SK-N-MC (cell line): ENCODE results near the gene THAP11.

Experiments
- DNase-seq: peaks from one replicate; pipeline ENCODE4 v3.0.0-alpha.2; 2011; ENCODE audit warnings: low read depth, low spot score
- H3K27ac ChIP-seq: fragments of 200-600 bp; sonication (generic); 2 replicates; pipeline ENCODE4 v1.5.1; 2016; ENCODE audit warnings: mixed run types
- H3K36me3 ChIP-seq: fragments of 200-600 bp; sonication (generic); 2 replicates; pipeline ENCODE4 v1.6.1; 2017; ENCODE audit warnings: antibody characterized with exemption, low read length, mixed read lengths; ENCODE audit not compliant: insufficient read depth
- H3K4me3 ChIP-seq: fragments of 200-600 bp; sonication (generic); 2 replicates; pipeline ENCODE4 v1.5.1; 2016
- H3K9ac ChIP-seq: fragments of 200-600 bp; sonication (generic); 2 replicates; pipeline ENCODE4 v1.8.0; 2017; ENCODE audit warnings: mixed run types, mixed read lengths; ENCODE audit not compliant: insufficient read length
- H3K9me3 ChIP-seq: fragments of 200-600 bp; sonication (generic); 2 replicates; pipeline ENCODE4 v1.6.1; 2017; ENCODE audit warnings: low read depth, mild to moderate bottlenecking, antibody characterized with exemption, low read length, moderate library complexity, mixed read lengths
- EZH2 ChIP-seq: fragments of 200-600 bp; sonication (generic); IDR thresholded peaks from one replicate; pipeline ENCODE4 v1.6.1; 2017; ENCODE audit warnings: antibody characterized with exemption
- FOXP2 ChIP-seq: optimal IDR thresholded peaks from 2 replicates; pipeline ENCODE3; 2011; ENCODE audit warnings: mild to moderate bottlenecking, moderate library complexity; ENCODE audit not compliant: insufficient read depth; ENCODE audit errors: extremely low read length, control extremely low read depth
- POLR2AphosphoS5 ChIP-seq: IDR thresholded peaks from 2 replicates; pipeline ENCODE4 v1.6.1; 2012; ENCODE audit warnings: mild to moderate bottlenecking, low read depth, low read length, borderline replicate concordance

The THAP11 gene

DNA sequence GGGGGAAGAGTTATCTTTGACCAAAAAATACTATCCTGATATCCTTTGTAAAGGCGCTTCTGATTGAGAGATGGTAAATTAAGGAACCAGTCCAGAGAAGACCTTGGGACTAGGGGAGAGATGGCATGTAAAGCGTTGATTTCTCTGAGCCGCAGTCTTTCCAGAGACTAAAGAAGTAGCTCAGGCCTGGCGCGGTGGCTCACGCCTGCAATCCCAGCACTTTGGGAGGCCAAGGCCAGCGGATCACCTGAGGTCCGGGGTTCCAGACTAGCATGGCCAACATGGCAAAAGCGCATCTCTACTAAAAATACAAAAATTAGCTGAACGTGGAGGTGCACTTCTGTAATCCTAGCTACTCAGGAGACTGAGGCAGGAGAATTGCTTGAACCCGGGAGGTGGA is 6.0 kb downstream of the THAP11 start:
- TF ChIP-seq POLR2AphosphoS5: no peak
- TF ChIP-seq EZH2: no peak
- no peak for TF ChIP-seq FOXP2
- no peaks in the 10 kb centered on the region for H3K9me3 ChIP-seq
- no peak for DNase-seq
- peak overlapping the region; percentile 86 for H3K9ac ChIP-seq
- H3K36me3 ChIP-seq: peaks cover 6% of the 10 kb centered on the region; the same call in 1 of the 2 replicates
- H3K27ac ChIP-seq: no peak overlapping the region
- peak overlapping the region; percentile 83 for H3K4me3 ChIP-seq

DNA sequence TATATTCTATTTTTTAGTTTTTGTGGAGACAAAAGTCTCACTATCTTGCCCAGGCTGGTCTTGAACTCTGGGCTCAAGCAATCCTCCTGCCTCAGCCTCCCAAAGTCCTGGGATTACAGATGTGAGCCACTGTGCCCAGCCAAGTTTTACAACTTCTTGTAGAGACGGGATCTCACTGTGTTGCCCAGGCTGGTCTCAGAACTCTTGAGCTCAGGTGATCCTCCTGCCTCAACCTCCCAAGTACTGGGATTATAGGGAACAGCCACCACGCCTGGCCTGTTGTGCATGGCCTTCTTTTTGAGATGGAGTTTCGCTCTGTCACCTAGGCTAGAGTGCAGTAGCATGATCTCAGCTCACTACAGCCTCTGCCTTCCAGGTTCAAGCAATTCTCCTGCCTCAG is 11.6 kb downstream of the THAP11 start:
- TF ChIP-seq EZH2: no peak
- TF ChIP-seq FOXP2: no peak
- TF ChIP-seq POLR2AphosphoS5: no peak
- no peak overlapping the region for H3K27ac ChIP-seq
- H3K36me3 ChIP-seq: peaks cover 6% of the 10 kb centered on the region; the same call in 1 of the 2 replicates
- no peak for DNase-seq
- no peak overlapping the region for H3K4me3 ChIP-seq
- no peak overlapping the region for H3K9ac ChIP-seq
- H3K9me3 ChIP-seq: no peaks in the 10 kb centered on the region

DNA sequence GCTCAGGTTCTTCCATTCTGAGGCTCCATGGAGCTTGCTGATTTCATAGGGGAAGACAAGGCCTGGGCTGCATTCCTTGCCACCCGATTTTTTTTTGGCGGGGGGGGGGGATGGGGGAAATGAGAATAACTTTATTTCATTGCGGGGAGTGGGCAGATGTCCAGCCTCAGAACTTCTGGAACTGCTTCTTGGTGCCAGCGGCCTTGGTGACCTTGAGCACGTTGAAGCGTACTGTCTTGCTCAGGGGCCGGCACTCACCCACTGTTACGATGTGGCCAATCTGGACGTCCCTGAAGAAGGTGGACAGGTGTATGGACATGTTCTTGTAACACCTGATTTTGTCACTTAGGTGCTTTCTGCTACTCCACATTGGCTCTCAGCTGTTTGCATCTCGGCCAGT is 13.7 kb downstream of the THAP11 start:
- no peak overlapping the region for H3K27ac ChIP-seq
- no peak overlapping the region for H3K9ac ChIP-seq
- TF ChIP-seq POLR2AphosphoS5 (no peak), EZH2 (no peak), FOXP2 (no peak)
- H3K4me3 ChIP-seq: no peak overlapping the region
- no peaks in the 10 kb centered on the region for H3K9me3 ChIP-seq
- no peak for DNase-seq
- H3K36me3 ChIP-seq: no peaks in the 10 kb centered on the region; the same call in 1 of the 2 replicates

DNA sequence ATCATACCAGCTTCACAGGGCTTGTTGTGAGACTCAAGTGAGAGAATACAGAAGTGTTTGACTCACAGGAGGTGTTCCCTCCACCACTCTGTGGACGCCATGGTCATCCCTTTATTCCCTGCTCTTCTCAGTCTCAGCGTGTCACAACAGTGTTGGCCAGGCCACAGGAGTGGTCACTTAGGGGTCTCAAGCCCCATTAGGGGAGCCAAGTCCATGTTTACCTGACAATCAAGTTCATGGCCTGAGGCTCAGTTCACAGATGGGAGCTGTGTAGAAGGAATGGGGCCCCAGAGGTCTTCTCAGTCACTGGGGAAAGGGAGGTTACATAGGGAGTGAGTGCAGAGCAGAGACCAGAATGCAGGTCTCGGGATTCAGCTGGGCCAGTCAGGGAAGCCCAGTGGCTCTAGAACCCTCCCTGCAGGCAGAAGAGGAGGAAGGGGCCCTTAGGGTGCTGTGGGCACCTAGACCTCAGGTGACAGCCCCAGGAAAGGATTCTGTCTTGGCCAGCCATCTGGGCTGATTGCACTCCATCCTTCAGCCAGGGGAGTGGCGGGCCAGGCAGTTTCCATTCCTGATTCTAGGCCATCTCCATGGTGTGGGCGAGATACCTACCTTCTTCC is 14.9 kb downstream of the THAP11 start:
- Histone ChIP-seq H3K9ac (no peak overlapping the region), H3K36me3 (no peaks in the 10 kb centered on the region; the same call in 1 of the 2 replicates), H3K27ac (no peak overlapping the region), H3K4me3 (no peak overlapping the region), H3K9me3 (no peaks in the 10 kb centered on the region)
- TF ChIP-seq FOXP2: no peak
- TF ChIP-seq POLR2AphosphoS5: no peak
- TF ChIP-seq EZH2: no peak
- no peak for DNase-seq

DNA sequence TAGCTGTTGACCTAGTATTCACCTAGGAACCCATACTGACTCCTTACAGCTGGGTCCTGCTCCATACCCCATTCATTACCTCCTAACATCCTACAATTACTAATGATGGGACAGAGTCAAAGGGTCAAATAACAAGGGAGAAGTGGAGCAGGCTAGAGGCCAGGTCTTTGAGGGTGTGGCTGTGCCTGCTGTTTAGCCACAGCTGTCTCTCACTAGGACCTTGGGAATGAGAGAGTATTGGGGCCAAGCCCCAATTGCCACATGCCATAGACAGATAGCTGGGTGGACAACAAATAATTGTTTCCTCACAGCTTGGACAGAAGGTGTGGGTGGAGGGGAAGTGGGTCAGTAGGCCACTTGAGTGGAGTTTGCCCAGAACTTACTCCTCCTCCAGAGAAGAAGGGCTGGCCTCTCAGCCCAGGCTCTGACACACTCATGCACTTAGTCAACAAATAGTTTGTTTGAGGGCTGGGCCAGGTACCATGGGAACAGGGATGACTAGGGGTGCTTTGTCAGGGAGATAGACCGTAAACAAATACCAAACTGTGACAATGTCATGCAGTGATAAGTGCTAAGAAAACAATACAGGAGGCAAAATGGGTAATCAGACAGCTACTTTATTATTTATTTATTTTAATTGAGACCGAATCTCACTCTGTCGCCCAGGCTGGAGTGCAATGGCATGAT is 15.6 kb downstream of the THAP11 start:
- no peaks in the 10 kb centered on the region; the same call in 1 of the 2 replicates for H3K36me3 ChIP-seq
- no peak overlapping the region for H3K4me3 ChIP-seq
- TF ChIP-seq EZH2 (no peak), FOXP2 (no peak), POLR2AphosphoS5 (no peak)
- DNase-seq: no peak
- no peak overlapping the region for H3K9ac ChIP-seq
- no peaks in the 10 kb centered on the region for H3K9me3 ChIP-seq
- H3K27ac ChIP-seq: no peak overlapping the region

DNA sequence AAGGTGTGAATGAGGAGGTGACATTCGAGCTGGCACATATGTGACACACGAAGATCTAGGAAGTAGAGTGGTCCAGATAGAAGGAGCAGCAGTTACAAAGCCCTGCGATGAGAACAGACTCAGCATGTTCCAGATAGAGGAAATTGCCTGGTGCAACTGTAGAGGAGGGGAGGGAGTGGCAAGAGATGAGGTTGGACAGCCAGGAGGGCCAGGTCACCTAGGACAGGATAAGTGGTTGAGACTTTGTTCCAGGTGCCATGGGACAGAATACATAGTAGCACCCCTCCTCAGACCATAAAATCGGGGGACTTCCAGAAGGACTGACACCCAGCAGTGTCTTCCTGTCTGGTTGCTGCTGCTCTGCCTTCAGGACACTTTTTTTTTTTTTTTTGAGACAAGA is 16.4 kb downstream of the THAP11 start:
- TF ChIP-seq FOXP2: no peak
- no peak for TF ChIP-seq EZH2
- no peak for TF ChIP-seq POLR2AphosphoS5

DNA sequence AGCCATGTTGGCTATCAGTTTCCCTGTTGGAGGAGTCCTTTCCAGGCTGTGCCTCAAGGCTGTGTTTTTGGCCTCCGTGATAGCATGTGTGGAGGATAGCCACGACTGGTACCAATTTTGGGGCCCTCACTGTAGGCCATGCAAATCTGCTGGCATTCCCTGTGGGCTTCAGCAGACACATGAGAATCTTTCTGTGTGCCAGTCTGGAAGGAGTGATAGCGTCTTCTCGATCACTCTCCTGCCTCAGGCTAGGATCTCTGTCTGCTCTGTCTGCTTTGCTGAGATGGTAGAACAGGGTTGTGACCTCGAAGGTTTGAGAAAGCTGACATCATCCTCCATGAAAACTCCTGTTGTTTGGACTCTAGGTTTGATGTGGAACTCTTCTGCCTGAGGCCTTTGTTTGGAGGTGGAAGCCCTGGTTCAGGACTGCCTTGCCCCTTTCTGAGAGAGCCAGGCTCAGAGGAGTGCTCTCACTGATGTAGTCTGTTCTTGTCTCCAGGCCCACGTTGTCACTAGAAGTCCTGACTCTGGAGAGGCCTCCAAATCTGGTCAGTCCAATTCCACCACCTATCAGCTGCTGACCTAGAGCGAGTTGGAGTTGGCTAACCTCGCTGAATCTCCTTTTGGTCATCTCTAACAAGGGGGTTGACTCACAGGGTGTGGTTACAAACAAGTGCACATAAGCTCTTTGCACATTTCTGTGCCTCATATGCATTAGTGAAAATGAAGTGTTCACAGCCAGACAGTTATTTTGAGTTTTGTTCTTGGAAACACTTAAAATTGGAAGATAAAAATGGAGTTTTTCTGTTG is 18.7 kb downstream of the THAP11 start:
- Histone ChIP-seq H3K27ac (no peak overlapping the region), H3K36me3 (peaks cover 7% of the 10 kb centered on the region; the same call in 1 of the 2 replicates), H3K9me3 (no peaks in the 10 kb centered on the region), H3K4me3 (no peak overlapping the region), H3K9ac (no peak overlapping the region)
- TF ChIP-seq POLR2AphosphoS5 (no peak), EZH2 (no peak), FOXP2 (no peak)
- DNase-seq: no peak

More for the DNA sequence above, 16.4 kb downstream of the THAP11 start:
- no peak for DNase-seq
- Histone ChIP-seq H3K27ac (no peak overlapping the region), H3K36me3 (no peaks in the 10 kb centered on the region; the same call in 1 of the 2 replicates), H3K9me3 (no peaks in the 10 kb centered on the region), H3K9ac (no peak overlapping the region), H3K4me3 (no peak overlapping the region)

DNA sequence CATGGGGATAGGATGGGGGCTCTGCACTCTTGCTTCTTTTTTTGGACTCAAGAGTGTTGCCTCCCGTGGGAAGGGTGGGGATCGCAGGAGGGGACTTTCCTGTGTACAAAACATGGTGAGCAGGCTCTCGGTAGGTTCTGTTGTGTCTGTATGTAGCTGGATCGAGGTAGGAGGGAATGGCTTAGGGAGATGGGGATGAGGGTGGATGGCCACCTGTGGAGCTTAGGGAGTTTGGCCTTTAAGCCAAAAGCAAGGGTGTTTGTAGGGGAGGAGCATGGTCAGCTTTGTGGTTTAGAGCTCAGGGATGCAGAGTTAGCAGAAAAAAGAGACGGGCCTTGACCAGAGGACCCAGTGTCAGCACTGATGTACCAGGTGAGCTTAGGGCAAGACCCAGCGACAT is 19.8 kb downstream of the THAP11 start:
- H3K4me3 ChIP-seq: no peak overlapping the region
- TF ChIP-seq EZH2: no peak
- no peak for TF ChIP-seq FOXP2
- TF ChIP-seq POLR2AphosphoS5: no peak
- H3K27ac ChIP-seq: no peak overlapping the region
- H3K9me3 ChIP-seq: no peaks in the 10 kb centered on the region
- no peak for DNase-seq
- no peak overlapping the region for H3K9ac ChIP-seq
- peaks cover 7% of the 10 kb centered on the region; the same call in 1 of the 2 replicates for H3K36me3 ChIP-seq
